GM21529 (cell line): ENCODE measurements around the gene NELL2.
"Not testable (repeated sequence)": the region's sequence is repeated elsewhere in the genome, so short reads cannot be mapped to it uniquely, and the experiment has no call there.

Experiments used
- ATAC-seq: cut with Tn5 transposase; IDR thresholded peaks from one replicate; pipeline ENCODE4 v1.9.1; 2021; ENCODE audit not compliant: unreplicated experiment

The NELL2 gene

GRCh38 chr12:44847888-44848702 is 28.0 kb downstream of the NELL2 start:
- peak; percentile 90 for ATAC-seq

GRCh38 chr12:44847403-44847802 is 28.7 kb downstream of the NELL2 start:
- ATAC-seq = peak; percentile 8

GRCh38 chr12:44846826-44847225 is 29.3 kb downstream of the NELL2 start:
- ATAC-seq = no peak

- no peak for ATAC-seq
Observed at GRCh38 chr12:44842669-44843068, 33.4 kb downstream of the NELL2 start.

- no peak for ATAC-seq
Observed at GRCh38 chr12:44839785-44840184, 36.3 kb downstream of the NELL2 start.

- ATAC-seq = no peak
Observed at GRCh38 chr12:44837114-44837755, 38.9 kb downstream of the NELL2 start.

- no peak for ATAC-seq
Observed at GRCh38 chr12:44835641-44836379, 40.3 kb downstream of the NELL2 start.

GRCh38 chr12:44834996-44835395 is 41.1 kb downstream of the NELL2 start:
- ATAC-seq = not testable (repeated sequence)

GRCh38 chr12:44833561-44833960 is 42.6 kb downstream of the NELL2 start:
- no peak for ATAC-seq

GRCh38 chr12:44830566-44831055 is 45.5 kb downstream of the NELL2 start:
- no peak for ATAC-seq

- ATAC-seq = no peak
Observed at GRCh38 chr12:44829045-44829444, 47.1 kb downstream of the NELL2 start.

GRCh38 chr12:44827832-44828438 is 48.2 kb downstream of the NELL2 start:
- no peak for ATAC-seq

- ATAC-seq = not testable (repeated sequence)
Observed at GRCh38 chr12:44821702-44822101, 54.4 kb downstream of the NELL2 start.

GRCh38 chr12:44819884-44820283 is 56.2 kb downstream of the NELL2 start:
- ATAC-seq = no peak

GRCh38 chr12:44817687-44818086 is 58.4 kb downstream of the NELL2 start:
- ATAC-seq = no peak

- ATAC-seq = no peak
Observed at GRCh38 chr12:44816446-44817017, 59.6 kb downstream of the NELL2 start.

- ATAC-seq = peak; percentile 66
Observed at GRCh38 chr12:44812062-44812461, 64.1 kb downstream of the NELL2 start.

GRCh38 chr12:44804068-44804467 is 72.0 kb downstream of the NELL2 start:
- ATAC-seq = no peak

- ATAC-seq = no peak
Observed at GRCh38 chr12:44795970-44796369, 80.1 kb downstream of the NELL2 start.

GRCh38 chr12:44788731-44789130 is 87.4 kb downstream of the NELL2 start:
- ATAC-seq = no peak
